HG03139 (cell line): ENCODE data around the gene SPTA1.

ENCODE experiments used
- ATAC-seq: cut with Tn5 transposase; IDR thresholded peaks from one replicate; pipeline ENCODE4 v1.9.1; 2021; ENCODE audit not compliant: unreplicated experiment

SPTA1 gene

GRCh38 chr1:158577561-158577960 lies 109.0 kb downstream of the SPTA1 start:
- ATAC-seq, result no peak

DNA sequence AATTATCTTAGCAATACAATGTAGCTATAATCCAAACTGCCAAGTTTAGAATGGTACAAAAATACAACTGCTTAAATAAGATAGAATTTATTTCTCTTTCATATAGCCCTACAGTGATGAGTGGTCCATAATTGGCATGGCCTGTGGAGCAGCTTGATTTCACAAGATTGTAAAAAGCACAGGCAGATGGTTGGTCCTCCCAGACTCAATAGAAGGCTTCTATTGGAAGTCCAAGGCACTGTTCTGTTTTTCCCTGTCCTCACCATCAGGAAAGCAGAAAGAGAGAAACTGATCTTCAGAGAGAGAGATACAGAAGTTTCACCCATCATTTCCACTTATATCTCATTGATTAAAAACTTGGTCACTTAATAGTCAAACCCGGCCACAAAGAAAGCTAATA lies 114.3 kb downstream of the SPTA1 start:
- ATAC-seq, result no peak

- no peak for ATAC-seq
Observed at GRCh38 chr1:158570480-158570879, 116.0 kb downstream of the SPTA1 start, which contains the start of gene OR6P1. Gene OR6P1 (minus strand): TSS chr1:158570580. CDS start chr1:158563604, 6,976 bp downstream.

GRCh38 chr1:158564608-158565007 lies 121.9 kb downstream of the SPTA1 start:
- ATAC-seq, result no peak

GRCh38 chr1:158563853-158564252 lies 122.7 kb downstream of the SPTA1 start:
- no peak for ATAC-seq
